ENCODE results near the gene C9orf85. TPM values are rescaled to one million over a fixed set of nuclear protein-coding genes. Genes with fewer than 3 reads are reported as not detected.

Gene C9orf85
- total RNA-seq, 1 experiment from 2014 or later = 14.4 TPM

- peaks cover 15 to 17% of the 10 kb centered on the region in 2 experiments for H3K4me1 Mint-ChIP-seq
- no peak overlapping the region for H3K14ac ChIP-seq (ENCODE audit: insufficient read depth, low read length)
- H3K27me3 ChIP-seq (ENCODE audit: insufficient read depth, low read length) = no peaks in the 10 kb centered on the region
- H3K27ac Mint-ChIP-seq = no peak overlapping the region
- peaks cover 50% of the 10 kb centered on the region for H3K79me2 ChIP-seq (ENCODE audit: insufficient read depth, low read length)
- no peaks in the 10 kb centered on the region for H3K27me3 Mint-ChIP-seq (ENCODE audit: low read depth)
- no peak overlapping the region for H2AFZ ChIP-seq (ENCODE audit: low read length)
- H3K56ac ChIP-seq (ENCODE audit: insufficient read length, low read depth, low read length) = no peak overlapping the region
- H2BK12ac ChIP-seq (ENCODE audit: insufficient read length, low read depth, low read length) = no peak overlapping the region
- no peak overlapping the region for H3T11ph ChIP-seq (ENCODE audit: low read length)
- peaks cover 20 to 30% of the 10 kb centered on the region in 2 experiments; a peak in 4 of 5 replicates for H3K9me3 Mint-ChIP-seq
- no peak overlapping the region for H3K4ac ChIP-seq (ENCODE audit: low read depth, low read length)
- H2BK120ac ChIP-seq (ENCODE audit: low read depth, low read length, poor library complexity, severe bottlenecking) = no peak overlapping the region
- no CpG with 5 or more reads among the region's 1 CpG for WGBS (ENCODE audit: extremely low coverage, insufficient read length, low lambda C conversion rate)
- H3K9me3 ChIP-seq (ENCODE audit: control insufficient read depth, low read depth, low read length) = no peaks in the 10 kb centered on the region
- DNase-seq = no peak
- H2AK5ac ChIP-seq (ENCODE audit: insufficient read length, low read length) = no peak overlapping the region
- peaks cover 35 to 49% (median 45%) of the 10 kb centered on the region in 3 experiments for H3K36me3 Mint-ChIP-seq (ENCODE audit: insufficient read depth in 1 of 3, low read depth in 3 of 3)
- H3K9ac ChIP-seq (ENCODE audit: extremely low read depth, insufficient read length, low read length) = no peak overlapping the region
- no peaks in the 10 kb centered on the region; the same call in 1 of the 2 replicates for H3K4me1 ChIP-seq (ENCODE audit: insufficient read depth, low read length)
- no peak overlapping the region for H3K27ac ChIP-seq (ENCODE audit: insufficient read length, low read depth, low read length)
- H4K8ac ChIP-seq (replicated peaks; ENCODE audit: insufficient read length, low read depth, low read length) = no peak overlapping the region
- no peak overlapping the region for H3K4me3 Mint-ChIP-seq
- no peak overlapping the region for H2BK20ac ChIP-seq (ENCODE audit: low read depth, low read length, poor library complexity, severe bottlenecking)
- TF ChIP-seq CTCF (conservative IDR thresholded peaks at IDR 0.05) = no peak
- no peak overlapping the region for H4K91ac ChIP-seq (ENCODE audit: insufficient read length, low read depth, low read length)
- H3K18ac ChIP-seq (ENCODE audit: insufficient read length, low read depth, low read length) = no peak overlapping the region
- H3K79me1 ChIP-seq (ENCODE audit: insufficient read depth, low read depth, low read length, poor library complexity, severe bottlenecking) = peaks cover 5% of the 10 kb centered on the region
- H3K23me2 ChIP-seq (ENCODE audit: insufficient read length, low read depth, low read length, poor library complexity, severe bottlenecking) = no peaks in the 10 kb centered on the region
- no peak overlapping the region for H3K23ac ChIP-seq (ENCODE audit: insufficient read length, low read depth, low read length)
- no peak overlapping the region for H4K5ac ChIP-seq (ENCODE audit: insufficient read length, low read depth, low read length)
- H2BK15ac ChIP-seq (ENCODE audit: low read depth, low read length) = no peak overlapping the region
- no peak overlapping the region for H3K4me2 ChIP-seq (ENCODE audit: insufficient read depth, insufficient read length, low read length)
- H2BK5ac ChIP-seq (ENCODE audit: insufficient read length, low read length) = no peak overlapping the region
- no peaks in the 10 kb centered on the region for H4K20me1 ChIP-seq (ENCODE audit: control insufficient read depth, insufficient read depth, insufficient read length)
Observed at GRCh38 chr9:71886015-71886414, 25.4 kb upstream of the C9orf85 start.

All from H9 (cell line).